GM21526 (cell line): ENCODE results near the gene MLXIP.
"Not testable (repeated sequence)": the region's sequence is repeated elsewhere in the genome, so short reads cannot be mapped to it uniquely, and the experiment has no call there.

ENCODE experiments used
- ATAC-seq: cut with Tn5 transposase; IDR thresholded peaks from one replicate; pipeline ENCODE4 v1.9.1; 2021; ENCODE audit warnings: moderate library complexity; ENCODE audit not compliant: unreplicated experiment, low FRiP score

The MLXIP gene

GRCh38 chr12:122172262-122172939, 93.8 kb downstream of the MLXIP start:
- no peak for ATAC-seq

DNA sequence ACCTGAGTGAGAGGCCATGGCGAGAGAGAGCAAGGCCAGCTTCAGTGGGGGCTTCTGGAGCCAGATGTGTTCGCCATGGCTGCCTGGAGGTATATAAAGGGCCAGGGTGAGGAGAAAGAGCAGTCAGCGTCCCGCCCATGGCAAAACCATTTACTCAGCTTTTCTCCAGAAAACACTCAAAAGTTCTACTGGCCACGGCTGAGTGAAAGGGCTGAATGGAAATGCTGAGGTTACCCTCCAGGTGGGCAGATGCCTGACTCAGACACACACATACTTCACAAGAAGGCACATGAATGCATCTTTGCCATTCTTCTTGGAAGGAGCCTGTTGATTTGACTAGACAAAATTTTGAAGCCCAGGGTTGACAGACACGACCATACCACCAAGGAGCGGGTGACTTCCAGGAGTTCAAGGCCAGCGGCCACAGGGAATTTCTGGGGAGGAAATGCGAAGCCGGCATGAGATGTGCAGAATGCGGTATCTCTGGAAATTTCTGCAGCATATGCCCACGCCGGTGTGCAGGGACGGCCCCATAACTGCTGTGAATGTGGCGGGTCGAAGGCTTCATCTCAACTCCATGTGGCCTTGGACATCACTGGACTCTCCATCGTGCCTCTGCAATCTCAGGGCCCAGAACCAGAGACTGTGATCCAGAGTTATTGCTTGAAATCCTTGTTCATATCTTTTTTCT, 95.7 kb downstream of the MLXIP start, which contains the start of gene IL31:
Gene IL31 (minus strand): TSS at position 67 of the 691 bp plus-strand sequence. CDS start 49 bp downstream, at position 18.
- ATAC-seq: no peak

GRCh38 chr12:122176473-122176872, 97.9 kb downstream of the MLXIP start:
- ATAC-seq: not testable (repeated sequence)

GRCh38 chr12:122182887-122183587, 104.5 kb downstream of the MLXIP start, which contains the start of gene LRRC43:
Gene LRRC43 (plus strand): TSS chr12:122183123. CDS start chr12:122183145, 22 bp downstream.
- no peak for ATAC-seq

DNA sequence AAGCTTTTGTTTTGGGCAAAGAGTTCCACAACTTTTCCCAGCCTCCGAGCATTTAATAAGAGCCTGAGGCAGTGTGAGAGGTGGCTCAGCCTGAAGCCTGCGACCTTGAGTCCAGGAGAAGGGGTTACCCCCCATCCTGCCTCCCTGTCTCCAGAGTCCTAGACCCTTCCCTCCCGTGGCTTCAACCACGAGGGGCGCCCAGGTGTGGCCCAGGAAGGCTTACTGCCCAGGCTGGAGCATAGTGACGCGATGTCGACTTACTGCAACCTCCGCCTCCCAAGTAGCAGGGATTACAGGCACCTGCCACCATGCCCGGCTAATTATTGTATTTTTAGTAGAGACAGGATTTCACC, 105.0 kb downstream of the MLXIP start:
- no peak for ATAC-seq

DNA sequence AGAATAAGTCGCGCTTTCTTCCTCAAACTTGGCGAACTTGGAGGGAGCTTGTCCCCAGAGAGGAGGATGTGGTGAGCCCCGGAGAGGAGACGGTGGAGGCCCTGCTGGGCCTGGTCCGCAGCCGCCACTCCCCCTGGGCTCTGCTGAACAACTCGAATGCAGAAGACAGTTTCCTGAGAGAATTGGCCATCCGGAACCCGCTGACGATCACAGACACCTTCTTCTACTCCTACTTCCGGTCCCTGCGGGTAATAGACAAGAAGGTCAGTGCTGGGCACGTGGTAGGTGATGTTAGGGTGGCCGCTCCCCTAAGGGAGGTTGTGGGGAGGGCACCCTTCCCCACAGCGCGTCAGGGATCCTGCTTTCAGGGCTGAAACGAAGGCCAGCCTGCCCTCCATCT, 106.0 kb downstream of the MLXIP start:
- no peak for ATAC-seq

DNA sequence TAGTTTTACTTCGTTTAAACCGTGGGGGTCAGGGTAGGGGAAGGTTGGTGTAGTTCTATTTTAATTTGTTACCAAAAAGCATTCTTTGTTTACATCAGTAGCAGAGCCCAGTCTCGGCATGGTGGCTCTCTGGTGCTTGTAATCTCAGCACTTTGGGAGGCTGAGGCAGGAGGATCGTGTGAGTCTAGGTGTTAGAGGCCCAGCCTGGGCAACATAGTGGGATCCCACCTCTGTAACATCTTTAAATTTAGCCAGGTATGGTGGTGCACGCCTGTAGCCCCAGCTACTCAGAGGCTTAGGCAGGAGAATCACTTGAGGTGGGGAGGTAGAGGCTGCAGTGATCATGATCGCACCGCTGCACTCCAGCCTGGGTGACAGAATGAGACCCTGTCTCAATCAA, 106.5 kb downstream of the MLXIP start:
- no peak for ATAC-seq

DNA sequence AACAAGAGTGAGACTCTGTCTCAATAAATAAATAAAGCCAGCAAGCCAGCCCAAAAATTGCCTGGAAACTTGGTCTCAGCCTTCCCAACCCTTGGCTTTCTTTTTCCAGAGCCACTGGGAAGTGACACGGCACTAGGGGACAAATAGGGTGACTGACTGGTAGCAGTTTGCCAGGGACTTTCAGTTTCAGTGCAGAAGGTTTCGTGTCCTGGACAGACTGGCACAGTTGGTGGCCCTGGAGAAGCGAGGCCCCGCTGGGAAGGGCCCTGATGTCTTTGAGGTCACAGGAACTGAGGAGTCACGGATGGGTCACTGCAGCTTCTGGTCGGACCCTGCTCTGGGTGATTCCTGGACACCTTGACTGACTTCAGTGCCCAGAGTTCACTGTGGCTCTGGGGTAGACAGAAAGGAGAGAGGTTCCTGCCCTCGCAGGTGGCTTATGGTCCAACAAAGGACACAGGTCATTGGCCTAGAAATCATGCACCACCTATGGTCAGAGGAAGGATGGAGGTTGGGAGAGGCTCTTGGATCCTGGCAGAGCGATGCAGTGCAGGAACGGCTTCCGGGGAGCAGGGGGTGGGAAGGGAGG, 107.0 kb downstream of the MLXIP start:
- no peak for ATAC-seq

- ATAC-seq: no peak
Measured at GRCh38 chr12:122187466-122187865, 108.9 kb downstream of the MLXIP start.

- ATAC-seq: no peak
Measured at GRCh38 chr12:122189626-122190475, 111.3 kb downstream of the MLXIP start.

GRCh38 chr12:122190842-122191668, 112.5 kb downstream of the MLXIP start:
- ATAC-seq: no peak

DNA sequence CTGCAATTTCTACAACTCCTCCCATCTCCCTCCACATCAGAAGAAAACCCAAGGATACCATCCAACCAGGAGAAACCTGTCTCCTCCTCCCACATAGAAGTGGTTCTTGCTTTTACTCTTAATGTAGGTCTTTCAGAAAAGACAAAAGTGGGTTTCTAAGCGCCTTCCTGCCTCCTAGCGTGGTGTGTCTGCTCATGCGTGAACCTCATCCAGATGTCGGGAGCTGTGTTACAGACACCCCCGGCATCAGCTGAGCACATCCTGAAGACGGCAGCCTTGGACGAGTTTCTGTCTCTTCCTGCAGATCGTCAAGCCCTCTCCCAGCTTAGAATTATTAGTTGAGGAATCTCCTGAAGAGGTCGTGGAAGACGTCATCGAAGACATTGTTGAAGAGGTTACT, 113.9 kb downstream of the MLXIP start:
- no peak for ATAC-seq

GRCh38 chr12:122194804-122195203, 116.2 kb downstream of the MLXIP start:
- ATAC-seq: no peak

- no peak for ATAC-seq
Measured at GRCh38 chr12:122195405-122195804, 116.8 kb downstream of the MLXIP start.
